Ishikawa (cell line): Measurements from ENCODE around the gene EDN1.

Experiments used
- EGR1 ChIP-seq: IDR thresholded peaks from 2 replicates; pipeline ENCODE4 v1.6.1; 2012
- TAF1 ChIP-seq: IDR thresholded peaks from 2 replicates; pipeline ENCODE4 v1.6.1; 2012; ENCODE audit warnings: low read depth, mild to moderate bottlenecking
- TEAD4 ChIP-seq: IDR thresholded peaks from 2 replicates; pipeline ENCODE4 v1.6.1; 2012
- YY1 ChIP-seq: IDR thresholded peaks from 2 replicates; pipeline ENCODE4 v1.6.1; 2012; ENCODE audit warnings: low read depth

GRCh38 chr6:12324748-12325147, 34.6 kb downstream of the EDN1 start:
- TF ChIP-seq YY1 (no peak), EGR1 (no peak), TAF1 (no peak), TEAD4 (no peak)
